Measurements from ENCODE around the gene SPATA2.

GRCh38 chr20:49858076-49858585, 57.2 kb downstream of the SPATA2 start:
- TF ChIP-seq SMC3 (IDR thresholded peaks at IDR 0.05; ENCODE audit: low read length) = no peak
- TF ChIP-seq ZNF614 (CRISPR knock-in tag; IDR thresholded peaks at IDR 0.05; ENCODE audit: borderline replicate concordance) = no peak
- no peak for TF ChIP-seq LCORL (IDR thresholded peaks at IDR 0.05)
- TF ChIP-seq LCORL (CRISPR knock-in tag; IDR thresholded peaks at IDR 0.05) = no peak
- TF ChIP-seq, protein P1, sequence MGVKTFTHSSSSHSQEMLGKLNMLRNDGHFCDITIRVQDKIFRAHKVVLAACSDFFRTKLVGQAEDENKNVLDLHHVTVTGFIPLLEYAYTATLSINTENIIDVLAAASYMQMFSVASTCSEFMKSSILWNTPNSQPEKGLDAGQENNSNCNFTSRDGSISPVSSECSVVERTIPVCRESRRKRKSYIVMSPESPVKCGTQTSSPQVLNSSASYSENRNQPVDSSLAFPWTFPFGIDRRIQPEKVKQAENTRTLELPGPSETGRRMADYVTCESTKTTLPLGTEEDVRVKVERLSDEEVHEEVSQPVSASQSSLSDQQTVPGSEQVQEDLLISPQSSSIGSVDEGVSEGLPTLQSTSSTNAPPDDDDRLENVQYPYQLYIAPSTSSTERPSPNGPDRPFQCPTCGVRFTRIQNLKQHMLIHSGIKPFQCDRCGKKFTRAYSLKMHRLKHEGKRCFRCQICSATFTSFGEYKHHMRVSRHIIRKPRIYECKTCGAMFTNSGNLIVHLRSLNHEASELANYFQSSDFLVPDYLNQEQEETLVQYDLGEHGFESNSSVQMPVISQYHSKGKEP (CRISPR knock-in tag; IDR thresholded peaks at IDR 0.05) = no peak
- TF ChIP-seq ZNF431 (CRISPR knock-in tag; IDR thresholded peaks at IDR 0.05; ENCODE audit: borderline replicate concordance, low read depth) = no peak
- no peak for TF ChIP-seq ZNF768 (CRISPR knock-in tag; IDR thresholded peaks at IDR 0.05)
- TF ChIP-seq PRPF4 (IDR thresholded peaks at IDR 0.05; ENCODE audit: low read depth, low read length, poor library complexity, severe bottlenecking) = no peak

All from HepG2 (cell line).